Cardiac muscle cell (in vitro differentiated cells and primary cell): Measurements from ENCODE around the gene BCAR3. TPM values are rescaled to one million over a fixed set of nuclear protein-coding genes. Genes with fewer than 3 reads are reported as not detected.

Source experiments
- DNase-seq, 2 donors: peaks; one replicate each; pipeline versions ENCODE4 v3.0.0 to v3.0.0-alpha.2; 2010 to 2017; ENCODE audit warnings: low read depth in 1 of 2, low spot score in 1 of 2
- H3K27ac ChIP-seq: fragments of 200-600 bp; sonication (generic); 2 replicates; pipeline ENCODE4 v1.5.1; 2016
- H3K27me3 ChIP-seq: fragments of 200-600 bp; sonication (generic); 2 replicates; pipeline ENCODE4 v1.6.0; 2016; ENCODE audit warnings: control low read depth
- H3K36me3 ChIP-seq: fragments of 200-600 bp; sonication (generic); 2 replicates; pipeline ENCODE4 v1.5.1; 2016; ENCODE audit warnings: control low read depth
- H3K4me1 ChIP-seq: fragments of 200-600 bp; sonication (generic); 2 replicates; pipeline ENCODE4 v1.8.1; 2017; ENCODE audit warnings: low read depth, mild to moderate bottlenecking, mixed run types
- H3K4me3 ChIP-seq: fragments of 200-600 bp; sonication (generic); 2 replicates; pipeline ENCODE4 v1.5.1; 2016; ENCODE audit warnings: mild to moderate bottlenecking
- H3K9me3 ChIP-seq: fragments of 200-600 bp; sonication (generic); 2 replicates; pipeline ENCODE4 v1.5.1; 2017; ENCODE audit warnings: low read depth, mild to moderate bottlenecking, control low read depth
- CTCF ChIP-seq: IDR thresholded peaks from 2 replicates; pipeline ENCODE4 v1.5.1; 2012; ENCODE audit warnings: low read depth, mild to moderate bottlenecking, low read length
- polyA plus RNA-seq: library from polyadenylated mRNA; unstranded; fragments of >200 nt; fragmentation: Nextera tagmentation; extraction: Ambion mirVana; gene quantifications from 2 replicates; pipeline ENCODE4 v1.2.1, GENCODE V29; 2016
- total RNA-seq: library from RNA; depleted of rRNA; stranded (reverse); fragments of >200 nt; gene quantifications from 2 replicates; pipeline ENCODE4 v1.2.3, GENCODE V29; 2016

Gene BCAR3
- total and polyA plus RNA-seq, 2 experiments from 2014 or later = 1.5 to 4.5 TPM

- no peak for DNase-seq
- no peak overlapping the region for H3K27ac ChIP-seq
- TF ChIP-seq CTCF = no peak
- no peaks in the 10 kb centered on the region for H3K9me3 ChIP-seq
- H3K4me3 ChIP-seq = no peak overlapping the region
- no peaks in the 10 kb centered on the region for H3K36me3 ChIP-seq
- H3K27me3 ChIP-seq = peaks cover 25% of the 10 kb centered on the region
- H3K4me1 ChIP-seq = no peaks in the 10 kb centered on the region
Observed at GRCh38 chr1:93695411-93696005, 13.9 kb upstream of the BCAR3 start.

- DNase-seq = no peak
- H3K4me3 ChIP-seq = no peak overlapping the region
- H3K9me3 ChIP-seq = no peaks in the 10 kb centered on the region
- no peaks in the 10 kb centered on the region for H3K4me1 ChIP-seq
- no peak for TF ChIP-seq CTCF
- H3K27ac ChIP-seq = no peak overlapping the region
- H3K27me3 ChIP-seq = peaks cover 25% of the 10 kb centered on the region
- H3K36me3 ChIP-seq = no peaks in the 10 kb centered on the region
Observed at GRCh38 chr1:93694819-93695218, 13.2 kb upstream of the BCAR3 start.

GRCh38 chr1:93694039-93694438 lies 12.4 kb upstream of the BCAR3 start:
- Histone ChIP-seq H3K27me3 (peaks cover 25% of the 10 kb centered on the region), H3K36me3 (no peaks in the 10 kb centered on the region), H3K9me3 (no peaks in the 10 kb centered on the region), H3K4me1 (no peaks in the 10 kb centered on the region), H3K4me3 (no peak overlapping the region), H3K27ac (no peak overlapping the region)
- TF ChIP-seq CTCF = no peak
- DNase-seq = no peak

- Histone ChIP-seq H3K27me3 (peaks cover 25% of the 10 kb centered on the region), H3K27ac (no peak overlapping the region), H3K4me1 (no peaks in the 10 kb centered on the region), H3K9me3 (no peaks in the 10 kb centered on the region), H3K4me3 (no peak overlapping the region), H3K36me3 (no peaks in the 10 kb centered on the region)
- DNase-seq = peak in 1 of 2 donors; percentile 51
- no peak for TF ChIP-seq CTCF
Observed at GRCh38 chr1:93692983-93693591, 11.4 kb upstream of the BCAR3 start.

DNA sequence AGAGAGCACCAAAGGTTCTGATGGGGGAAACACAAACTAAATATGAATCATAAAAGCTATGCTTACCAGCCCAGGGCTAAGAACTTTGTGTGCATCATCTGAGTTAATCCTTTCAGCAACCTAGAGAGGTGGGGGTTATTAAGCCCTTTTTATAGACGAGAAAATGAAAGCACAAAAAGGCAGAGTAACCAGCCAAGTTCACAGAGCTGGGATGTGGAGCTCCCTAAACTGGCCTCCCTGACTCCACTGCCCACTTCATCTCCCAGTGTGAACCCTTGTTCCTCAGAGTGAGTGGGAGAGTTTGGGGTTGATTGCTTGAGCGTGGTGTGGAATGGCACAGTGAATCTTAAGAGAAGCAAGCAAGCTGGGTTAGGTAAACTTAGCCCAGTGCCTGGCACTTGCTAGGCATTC lies 10.8 kb upstream of the BCAR3 start:
- H3K27ac ChIP-seq = no peak overlapping the region
- DNase-seq = no peak
- H3K4me1 ChIP-seq = no peaks in the 10 kb centered on the region
- no peak overlapping the region for H3K4me3 ChIP-seq
- H3K9me3 ChIP-seq = no peaks in the 10 kb centered on the region
- peaks cover 25% of the 10 kb centered on the region for H3K27me3 ChIP-seq
- no peak for TF ChIP-seq CTCF
- H3K36me3 ChIP-seq = no peaks in the 10 kb centered on the region
